Measurements from ENCODE around the gene TMED6.

The TMED6 gene

DNA sequence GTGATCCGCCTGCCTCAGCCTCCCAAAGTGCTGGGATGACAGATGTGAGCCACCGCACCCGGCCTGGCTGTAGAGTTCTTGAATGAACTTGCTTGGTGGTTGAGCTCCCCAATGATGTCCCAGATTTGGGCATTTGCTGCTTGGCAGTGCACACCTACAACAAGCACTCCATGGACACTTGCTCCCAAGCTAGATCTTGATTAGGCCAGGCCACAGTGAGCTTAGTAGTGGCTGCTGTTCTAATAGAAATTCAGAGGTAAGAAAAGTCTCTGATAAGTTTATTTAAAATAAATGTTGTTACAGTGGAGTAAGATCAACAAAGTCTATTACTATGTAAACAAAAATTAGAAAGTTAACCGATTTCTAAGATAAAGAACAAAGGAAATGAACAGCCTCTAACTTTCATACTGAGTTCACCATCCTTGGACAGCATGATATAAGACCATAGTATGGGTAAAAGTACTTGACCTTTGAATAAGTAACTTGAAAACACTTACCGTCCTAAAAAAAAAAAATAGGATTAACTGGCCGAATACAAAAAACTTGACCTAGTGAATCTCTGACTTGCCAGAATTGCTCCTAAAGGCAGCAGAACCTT, 951 bp downstream of the TMED6 start:
- DNase-seq: no peak

- no peak for DNase-seq
Measured at GRCh38 chr16:69349536-69349935, 2.0 kb downstream of the TMED6 start.

- DNase-seq: no peak
Measured at GRCh38 chr16:69348222-69348621, 3.4 kb downstream of the TMED6 start.

DNA sequence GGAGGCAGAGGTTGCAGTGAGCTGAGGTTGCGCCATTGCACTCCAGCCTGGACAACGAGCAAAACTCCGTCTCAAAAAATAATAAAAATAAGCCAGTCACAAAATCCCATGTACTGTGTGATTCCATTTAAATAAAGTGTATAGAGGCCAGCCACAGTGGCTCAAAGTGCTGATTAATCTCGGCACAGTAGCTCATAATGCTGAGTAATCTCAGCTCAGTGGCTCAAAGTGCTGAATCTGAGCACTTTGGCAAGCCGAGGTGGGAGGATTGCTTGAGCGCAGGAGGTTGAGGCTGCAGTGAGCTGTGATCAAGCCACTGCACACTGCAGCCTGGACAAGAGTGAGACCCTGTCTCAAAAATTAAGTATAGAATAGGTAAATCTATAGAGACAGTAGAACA, 4.9 kb downstream of the TMED6 start:
- no peak for DNase-seq

GRCh38 chr16:69345923-69346322, 5.7 kb downstream of the TMED6 start:
- DNase-seq: no peak

DNA sequence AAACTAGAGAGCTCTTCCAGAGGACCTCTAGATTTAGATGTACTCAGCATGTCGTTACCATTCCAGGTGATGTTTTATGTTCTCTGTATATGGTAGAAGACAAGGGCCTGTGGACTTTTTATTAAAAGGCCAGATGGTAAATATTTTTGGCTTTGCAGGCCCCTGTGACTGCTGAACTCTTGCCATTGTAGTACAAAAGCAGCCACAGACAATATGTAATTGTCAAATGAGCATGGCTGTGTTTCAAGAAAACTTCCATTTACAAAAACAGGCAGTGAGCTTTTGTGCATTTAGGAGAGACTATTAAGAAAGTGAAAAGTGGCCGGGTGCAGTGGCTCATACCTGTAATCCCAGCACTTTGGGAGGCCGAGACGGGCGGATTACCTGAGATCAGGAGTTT, 7.4 kb downstream of the TMED6 start:
- no peak for DNase-seq

GRCh38 chr16:69340095-69340644, 11.4 kb downstream of the TMED6 start:
- no peak for DNase-seq

DNA sequence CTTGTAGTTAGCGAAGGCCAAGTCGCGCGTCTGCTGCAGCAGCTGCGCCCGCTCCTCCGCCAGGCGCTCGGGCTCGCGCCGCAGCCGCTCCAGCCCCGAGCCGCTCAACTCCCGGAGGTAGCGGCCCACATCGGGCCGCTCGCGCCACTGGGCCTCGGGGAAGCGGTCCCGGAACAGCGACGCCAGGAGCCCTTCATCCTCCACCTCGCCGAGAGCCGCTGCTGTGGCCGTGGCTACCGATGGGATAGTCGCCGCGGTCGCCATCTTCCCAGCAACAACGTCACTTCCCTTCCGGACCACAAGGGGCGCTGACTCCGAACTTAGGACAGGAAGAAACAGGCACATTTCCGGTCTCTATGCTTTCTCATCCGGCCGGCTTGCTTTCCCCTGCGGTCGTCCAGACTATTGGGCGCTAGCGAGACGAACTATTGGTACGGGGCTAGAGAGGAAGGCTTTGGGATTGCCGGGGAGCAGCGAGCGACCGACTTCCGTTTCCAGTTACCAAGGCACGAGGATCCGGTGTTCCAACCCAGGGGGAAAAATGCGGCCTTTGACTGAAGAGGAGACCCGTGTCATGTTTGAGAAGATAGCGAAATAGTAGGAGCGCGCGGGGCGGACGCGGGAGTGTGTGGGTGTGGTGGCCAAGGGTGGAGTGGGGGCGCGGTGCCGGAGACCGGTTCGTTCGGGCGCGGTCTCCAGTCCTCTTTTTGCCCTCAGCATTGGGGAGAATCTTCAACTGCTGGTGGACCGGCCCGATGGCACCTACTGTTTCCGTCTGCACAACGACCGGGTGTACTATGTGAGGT, 12.1 kb downstream of the TMED6 start, which contains the start of the genes COG8 and NIP7:
Gene COG8 (minus strand): TSS at position 276 of the 806 bp plus-strand sequence. CDS start 12 bp downstream, at position 264.
Gene NIP7 (plus strand): TSS at position 484 of the 806 bp plus-strand sequence. CDS start 58 bp downstream, at position 542.
- DNase-seq: peak; percentile 84 to 94

DNA sequence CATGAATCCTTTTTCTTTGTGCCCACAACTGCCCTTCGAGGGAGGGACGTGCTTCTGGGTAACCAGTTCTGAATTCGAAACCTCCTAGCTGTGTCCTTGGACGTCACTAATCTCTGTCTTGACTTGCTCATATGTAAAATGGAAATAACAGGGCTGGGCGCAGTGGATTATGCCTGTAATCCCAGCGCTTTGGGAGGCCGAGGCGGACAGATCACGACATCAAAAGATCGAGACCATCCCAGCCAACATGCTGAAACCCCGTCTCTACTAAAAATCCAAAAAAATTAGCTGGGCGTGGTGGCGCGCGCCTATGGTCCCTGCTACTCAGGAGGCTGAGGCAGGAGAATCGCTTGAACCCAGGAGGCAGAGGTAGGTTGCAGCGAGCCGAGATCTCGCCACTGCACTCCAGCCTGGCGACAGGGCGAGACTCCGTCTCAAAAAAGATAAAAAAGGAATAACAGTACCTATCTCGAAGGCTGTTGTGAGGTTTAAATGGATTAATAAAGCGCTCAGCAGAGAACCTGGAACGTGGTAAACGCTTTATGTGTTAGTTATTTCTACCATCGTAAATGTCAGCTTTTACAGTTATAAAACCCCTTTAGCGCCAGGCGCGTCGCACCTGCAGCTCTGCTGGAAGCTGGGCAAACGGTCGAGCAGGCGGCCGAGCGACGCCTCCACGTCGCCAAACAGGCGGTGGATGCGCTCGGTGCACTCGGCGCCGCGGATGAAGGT, 12.9 kb downstream of the TMED6 start:
- peak in 1 of 2 experiments; percentile 46 for DNase-seq

- DNase-seq: no peak
Measured at GRCh38 chr16:69334696-69335095, 16.9 kb downstream of the TMED6 start.

- peak; percentile 66 to 88 for DNase-seq
Measured at GRCh38 chr16:69330286-69331109, 21.1 kb downstream of the TMED6 start, which contains the start of gene PDF. TSS of gene PDF (minus strand) at chr16:69330588. CDS start at chr16:69330570, 18 bp downstream.

- DNase-seq: no peak
Measured at GRCh38 chr16:69329369-69330285, 22.0 kb downstream of the TMED6 start.

DNA sequence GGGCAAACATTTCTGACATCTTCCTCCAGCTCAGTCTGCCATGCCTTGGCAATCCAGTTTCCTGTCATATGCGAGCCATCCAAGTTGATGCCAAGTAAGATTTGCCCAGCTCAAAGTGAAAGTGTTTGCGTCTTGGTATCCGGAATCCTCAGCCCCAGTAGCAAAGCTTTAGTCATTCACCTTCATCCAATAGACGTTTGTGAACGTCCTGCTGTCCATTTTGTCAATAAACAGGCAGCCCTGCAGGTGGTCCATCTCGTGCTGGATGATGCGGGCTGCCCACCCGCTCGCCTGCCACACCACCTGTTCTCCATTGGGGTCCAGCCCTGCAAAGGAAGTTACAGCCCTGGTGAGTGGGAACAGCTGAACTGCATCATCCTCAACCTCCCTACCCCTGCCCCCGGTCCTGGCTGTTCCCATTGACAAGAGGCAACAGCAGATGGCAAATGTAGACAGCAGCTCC, 22.7 kb downstream of the TMED6 start:
- DNase-seq: peak in 1 of 2 experiments; percentile 15

- no peak for DNase-seq
Measured at GRCh38 chr16:69327585-69328310, 23.8 kb downstream of the TMED6 start.

DNA sequence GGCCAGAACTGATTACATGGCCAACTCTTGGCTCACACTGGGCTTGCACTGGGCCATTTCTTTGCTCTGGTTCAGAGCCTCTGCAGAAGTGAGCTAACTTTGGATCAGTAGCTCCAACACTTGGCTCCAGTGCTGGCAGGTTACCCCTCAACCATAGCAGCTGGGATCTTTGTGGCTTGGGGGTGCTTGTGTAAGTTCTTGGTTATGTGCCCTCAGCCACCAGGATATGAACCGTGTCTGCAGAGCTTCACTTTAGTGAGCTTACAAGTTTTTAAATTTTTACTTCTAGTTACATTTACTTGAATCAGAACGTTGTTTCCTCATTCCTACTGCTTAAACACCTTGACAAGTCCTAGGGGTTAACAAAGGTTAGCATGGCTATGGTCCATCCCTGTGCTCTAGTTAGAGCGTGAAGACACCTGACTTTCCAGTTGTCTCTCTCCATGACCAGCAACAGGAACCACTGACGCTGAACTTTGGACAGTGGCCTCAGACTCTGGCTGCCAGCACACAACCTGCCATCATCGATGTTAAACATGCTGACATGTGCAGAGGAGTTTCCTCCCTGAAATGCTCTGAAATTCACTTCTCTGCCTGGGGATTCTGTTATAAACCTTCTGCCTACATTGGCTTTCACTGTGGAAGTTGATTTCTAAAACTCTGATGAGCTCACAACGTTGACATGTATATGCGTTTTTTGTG, 25.3 kb downstream of the TMED6 start:
- DNase-seq: no peak

GRCh38 chr16:69325784-69326171, 25.8 kb downstream of the TMED6 start:
- no peak for DNase-seq

DNA sequence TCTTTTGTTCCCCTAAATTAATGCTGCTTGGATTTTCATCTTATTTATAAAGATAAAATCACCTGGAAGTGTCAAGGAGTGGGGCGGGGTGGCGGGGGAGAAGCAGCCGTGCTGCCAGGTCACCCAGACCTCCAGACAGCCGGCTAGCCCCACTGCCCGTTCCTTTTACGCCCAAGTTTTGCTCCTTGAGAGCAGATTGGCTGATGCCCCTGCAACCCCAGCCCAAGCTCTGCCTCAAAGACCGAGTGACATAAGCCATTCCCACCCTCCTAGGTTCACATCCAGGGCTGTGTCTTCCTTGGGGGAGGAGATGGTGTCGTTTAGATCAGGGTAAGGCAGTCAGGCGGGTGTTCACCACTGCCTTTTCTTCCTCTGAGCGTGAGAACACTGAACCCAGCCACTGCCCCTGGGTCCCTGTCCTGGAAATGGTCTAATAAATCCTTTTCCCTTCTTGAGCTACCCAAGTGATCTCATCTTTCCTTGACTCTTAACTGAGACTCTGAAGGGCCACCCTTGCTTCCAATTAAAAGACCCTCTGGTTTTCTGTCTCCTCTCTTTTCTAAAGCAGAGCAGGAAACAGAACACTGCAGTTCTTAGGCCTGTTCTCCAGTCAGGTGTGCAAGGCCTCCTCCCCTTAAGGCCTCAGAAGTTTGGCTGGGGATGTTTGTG, 26.9 kb downstream of the TMED6 start:
- DNase-seq: no peak

GRCh38 chr16:69324013-69324531, 27.5 kb downstream of the TMED6 start:
- peak in 1 of 2 experiments; percentile 28 for DNase-seq

DNA sequence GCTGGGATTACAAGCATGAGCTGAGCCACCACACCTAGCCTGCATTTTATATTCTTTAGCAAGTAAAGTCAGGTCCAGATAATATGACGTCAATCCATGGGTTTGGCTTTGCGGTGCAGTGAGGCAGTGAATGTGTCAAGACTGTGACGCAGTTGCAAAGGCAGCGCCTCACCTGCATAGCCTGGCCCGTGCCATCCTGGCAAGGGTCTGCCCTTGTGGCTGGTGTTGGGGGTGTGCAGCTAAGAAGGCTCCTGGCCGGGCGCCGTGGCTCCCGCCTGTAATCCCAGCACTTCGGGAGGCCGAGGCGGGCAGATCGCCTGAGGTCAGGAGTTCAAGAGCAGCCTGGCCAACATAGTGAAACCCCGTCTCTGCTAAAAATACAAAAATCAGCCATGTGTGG, 28.2 kb downstream of the TMED6 start:
- no peak for DNase-seq
